ENCODE measurements around the gene TSGA10IP.

Gene TSGA10IP

GRCh38 chr11:65906602-65907001 is 38.7 kb upstream of the TSGA10IP start:
- H3K79me2 ChIP-seq (ENCODE audit: control insufficient read depth, insufficient read depth, low read length), result no peaks in the 10 kb centered on the region
- H3K4me3 ChIP-seq (ENCODE audit: low read length), result no peak overlapping the region
- no peak overlapping the region for H4K5ac ChIP-seq (ENCODE audit: low read length)
- no peak overlapping the region for H3K18ac ChIP-seq (ENCODE audit: low read length)
- no peaks in the 10 kb centered on the region for H3K36me3 ChIP-seq (ENCODE audit: control insufficient read depth, insufficient read depth, low read length)
- H4K8ac ChIP-seq (ENCODE audit: low read depth, low read length), result no peak overlapping the region
- no peak for DNase-seq
- no peak overlapping the region for H2BK5ac ChIP-seq (ENCODE audit: low read length)
- peaks cover 1% of the 10 kb centered on the region for H3K4me1 ChIP-seq (ENCODE audit: control insufficient read depth, low read depth, low read length)
- WGBS (ENCODE audit: extremely low coverage, insufficient coverage, low lambda C conversion rate), result no CpG with 5 or more reads among the region's 5 CpGs
- H3K23ac ChIP-seq (ENCODE audit: low read length), result no peak overlapping the region
- H3K4ac ChIP-seq (ENCODE audit: low read depth, low read length), result no peak overlapping the region
- H2BK120ac ChIP-seq (ENCODE audit: low read depth, low read length), result no peak overlapping the region
- no peak overlapping the region for H3K4me2 ChIP-seq (ENCODE audit: low read length)
- no peak overlapping the region for H3K27ac ChIP-seq (ENCODE audit: low read depth, low read length)
- no peak overlapping the region for H2AK5ac ChIP-seq (ENCODE audit: low read length)
- no peak overlapping the region for H2BK15ac ChIP-seq (replicated peaks; ENCODE audit: low read depth)
- H3K9ac ChIP-seq (ENCODE audit: low read length), result no peak overlapping the region
- H3K79me1 ChIP-seq (ENCODE audit: low read length), result no peaks in the 10 kb centered on the region
- no peak overlapping the region for H3K56ac ChIP-seq (ENCODE audit: low read length)
- no peaks in the 10 kb centered on the region for H3K27me3 ChIP-seq (ENCODE audit: insufficient read depth, low read length, poor library complexity)

GRCh38 chr11:65907878-65908277 is 37.4 kb upstream of the TSGA10IP start:
- Histone ChIP-seq H3K27me3 (ENCODE audit: insufficient read depth, low read length, poor library complexity) (no peaks in the 10 kb centered on the region), H2BK5ac (ENCODE audit: low read length) (no peak overlapping the region), H2BK120ac (ENCODE audit: low read depth, low read length) (no peak overlapping the region)

GRCh38 chr11:65911682-65912568 is 33.4 kb upstream of the TSGA10IP start:
- Histone ChIP-seq H3K23ac (ENCODE audit: low read length) (no peak overlapping the region), H3K56ac (ENCODE audit: low read length) (peak overlapping the region; percentile 85), H2BK15ac (replicated peaks; ENCODE audit: low read depth) (no peak overlapping the region), H3K4me2 (ENCODE audit: low read length) (no peak overlapping the region), H3K4me1 (ENCODE audit: control insufficient read depth, low read depth, low read length) (peaks cover 2% of the 10 kb centered on the region), H3K4ac (ENCODE audit: low read depth, low read length) (no peak overlapping the region), H2BK5ac (ENCODE audit: low read length) (no peak overlapping the region), H2BK120ac (ENCODE audit: low read depth, low read length) (no peak overlapping the region), H3K18ac (ENCODE audit: low read length) (no peak overlapping the region), H3K79me2 (ENCODE audit: control insufficient read depth, insufficient read depth, low read length) (no peaks in the 10 kb centered on the region), H3K27me3 (ENCODE audit: insufficient read depth, low read length, poor library complexity) (no peaks in the 10 kb centered on the region), H2AK5ac (ENCODE audit: low read length) (no peak overlapping the region), H4K8ac (ENCODE audit: low read depth, low read length) (no peak overlapping the region), H4K5ac (ENCODE audit: low read length) (no peak overlapping the region), H3K36me3 (ENCODE audit: control insufficient read depth, insufficient read depth, low read length) (no peaks in the 10 kb centered on the region), H3K4me3 (ENCODE audit: low read length) (no peak overlapping the region), H3K9ac (ENCODE audit: low read length) (peak overlapping the region; percentile 45), H3K79me1 (ENCODE audit: low read length) (no peaks in the 10 kb centered on the region), H3K27ac (ENCODE audit: low read depth, low read length) (no peak overlapping the region)
- no CpG with 5 or more reads among the region's 14 CpGs for WGBS (ENCODE audit: extremely low coverage, insufficient coverage, low lambda C conversion rate)
- DNase-seq, result peak; percentile 87

More at GRCh38 chr11:65907878-65908277, 37.4 kb upstream of the TSGA10IP start:
- H3K79me1 ChIP-seq (ENCODE audit: low read length), result no peaks in the 10 kb centered on the region
- no peak overlapping the region for H4K8ac ChIP-seq (ENCODE audit: low read depth, low read length)
- no peak for DNase-seq
- no peak overlapping the region for H3K4ac ChIP-seq (ENCODE audit: low read depth, low read length)
- no peak overlapping the region for H3K23ac ChIP-seq (ENCODE audit: low read length)
- no peaks in the 10 kb centered on the region for H3K36me3 ChIP-seq (ENCODE audit: control insufficient read depth, insufficient read depth, low read length)
- no peak overlapping the region for H3K9ac ChIP-seq (ENCODE audit: low read length)
- peaks cover 2% of the 10 kb centered on the region for H3K4me1 ChIP-seq (ENCODE audit: control insufficient read depth, low read depth, low read length)
- no peak overlapping the region for H2AK5ac ChIP-seq (ENCODE audit: low read length)
- no peak overlapping the region for H3K18ac ChIP-seq (ENCODE audit: low read length)
- H4K5ac ChIP-seq (ENCODE audit: low read length), result no peak overlapping the region
- no peak overlapping the region for H3K4me2 ChIP-seq (ENCODE audit: low read length)
- H2BK15ac ChIP-seq (replicated peaks; ENCODE audit: low read depth), result no peak overlapping the region
- no peak overlapping the region for H3K27ac ChIP-seq (ENCODE audit: low read depth, low read length)
- H3K4me3 ChIP-seq (ENCODE audit: low read length), result no peak overlapping the region
- no CpG with 5 or more reads among the region's 6 CpGs for WGBS (ENCODE audit: extremely low coverage, insufficient coverage, low lambda C conversion rate)
- no peaks in the 10 kb centered on the region for H3K79me2 ChIP-seq (ENCODE audit: control insufficient read depth, insufficient read depth, low read length)
- H3K56ac ChIP-seq (ENCODE audit: low read length), result no peak overlapping the region

- Histone ChIP-seq H2BK15ac (replicated peaks; ENCODE audit: low read depth) (no peak overlapping the region), H3K4ac (ENCODE audit: low read depth, low read length) (no peak overlapping the region), H4K5ac (ENCODE audit: low read length) (no peak overlapping the region), H3K4me1 (ENCODE audit: control insufficient read depth, low read depth, low read length) (peaks cover 2% of the 10 kb centered on the region), H4K8ac (ENCODE audit: low read depth, low read length) (no peak overlapping the region), H3K27me3 (ENCODE audit: insufficient read depth, low read length, poor library complexity) (no peaks in the 10 kb centered on the region), H2AK5ac (ENCODE audit: low read length) (no peak overlapping the region), H3K4me3 (ENCODE audit: low read length) (no peak overlapping the region), H3K27ac (ENCODE audit: low read depth, low read length) (no peak overlapping the region), H2BK5ac (ENCODE audit: low read length) (no peak overlapping the region), H3K23ac (ENCODE audit: low read length) (no peak overlapping the region), H2BK120ac (ENCODE audit: low read depth, low read length) (no peak overlapping the region), H3K79me1 (ENCODE audit: low read length) (peaks cover 7% of the 10 kb centered on the region), H3K18ac (ENCODE audit: low read length) (no peak overlapping the region), H3K79me2 (ENCODE audit: control insufficient read depth, insufficient read depth, low read length) (peaks cover 3% of the 10 kb centered on the region), H3K36me3 (ENCODE audit: control insufficient read depth, insufficient read depth, low read length) (no peaks in the 10 kb centered on the region), H3K4me2 (ENCODE audit: low read length) (no peak overlapping the region), H3K56ac (ENCODE audit: low read length) (no peak overlapping the region), H3K9ac (ENCODE audit: low read length) (no peak overlapping the region)
- no CpG with 5 or more reads among the region's 4 CpGs for WGBS (ENCODE audit: extremely low coverage, insufficient coverage, low lambda C conversion rate)
- DNase-seq, result no peak
Observed at GRCh38 chr11:65912845-65913244, 32.4 kb upstream of the TSGA10IP start.

- Histone ChIP-seq H3K4me1 (ENCODE audit: control insufficient read depth, low read depth, low read length) (peaks cover 5% of the 10 kb centered on the region), H3K27ac (ENCODE audit: low read depth, low read length) (peak overlapping the region; percentile 21)
Observed at GRCh38 chr11:65915101-65915820, 30.0 kb upstream of the TSGA10IP start.

More at GRCh38 chr11:65915101-65915820, 30.0 kb upstream of the TSGA10IP start:
- Histone ChIP-seq H3K79me1 (ENCODE audit: low read length) (peaks cover 16% of the 10 kb centered on the region), H3K4me2 (ENCODE audit: low read length) (no peak overlapping the region), H2AK5ac (ENCODE audit: low read length) (peak overlapping the region; percentile 6), H2BK15ac (replicated peaks; ENCODE audit: low read depth) (no peak overlapping the region), H3K18ac (ENCODE audit: low read length) (no peak overlapping the region), H4K8ac (ENCODE audit: low read depth, low read length) (no peak overlapping the region), H2BK5ac (ENCODE audit: low read length) (no peak overlapping the region), H3K4me3 (ENCODE audit: low read length) (no peak overlapping the region), H3K27me3 (ENCODE audit: insufficient read depth, low read length, poor library complexity) (no peaks in the 10 kb centered on the region), H3K4ac (ENCODE audit: low read depth, low read length) (no peak overlapping the region), H4K5ac (ENCODE audit: low read length) (no peak overlapping the region), H2BK120ac (ENCODE audit: low read depth, low read length) (no peak overlapping the region), H3K79me2 (ENCODE audit: control insufficient read depth, insufficient read depth, low read length) (peaks cover 8% of the 10 kb centered on the region), H3K9ac (ENCODE audit: low read length) (no peak overlapping the region), H3K23ac (ENCODE audit: low read length) (no peak overlapping the region), H3K36me3 (ENCODE audit: control insufficient read depth, insufficient read depth, low read length) (no peaks in the 10 kb centered on the region), H3K56ac (ENCODE audit: low read length) (peak overlapping the region; percentile 71)
- no peak for DNase-seq
- no CpG with 5 or more reads among the region's 10 CpGs for WGBS (ENCODE audit: extremely low coverage, insufficient coverage, low lambda C conversion rate)
